Pancreas (tissue), 10 donors: Measurements from ENCODE around the gene CCDC192. TPM values are rescaled to one million over a fixed set of nuclear protein-coding genes. Genes with fewer than 3 reads are reported as not detected.

Experiments used
- ATAC-seq, 4 donors: fragments of 200-7000 bp; cut with Tn5 transposase; one replicate each; pipeline versions ENCODE4 v1.8.0 to v1.9.1; 2020; ENCODE audit warnings: mild to moderate bottlenecking in 4 of 4, moderate library complexity in 4 of 4
- DNase-seq, 6 donors: peaks; one replicate each; pipeline ENCODE4 v3.0.0-alpha.2; 2020
- FAIRE-seq: peaks from 2 replicates; lab custom pipeline; 2012; peaks lifted over from hg19 to GRCh38; lab: Jason Lieb, UNC
- H3K27ac ChIP-seq, 4 donors: fragments of 200-600 bp; sonication (generic); 1 replicate in 3 of 4; 2 replicates in 1 of 4; pipeline versions ENCODE4 v1.5.0 to v1.8.0; 2020
- H3K27me3 ChIP-seq, 4 donors: fragments of 200-600 bp; one replicate each; pipeline ENCODE4 v1.8.0; 2021
- H3K36me3 ChIP-seq, 3 donors: fragments of 200-600 bp; sonication (generic) in 1 of 3; one replicate each; pipeline versions ENCODE4 v1.5.0 to v1.8.0; 2020 to 2021
- H3K4me1 ChIP-seq, 3 donors: fragments of 200-600 bp; one replicate each; pipeline ENCODE4 v1.8.0; 2021
- H3K4me3 ChIP-seq, 4 donors: fragments of 200-600 bp; sonication (generic) in 2 of 4; one replicate each; pipeline versions ENCODE4 v1.5.0 to v1.8.0; 2020 to 2021
- H3K9me3 ChIP-seq, 4 donors: fragments of 200-600 bp; one replicate each; pipeline ENCODE4 v1.8.0; 2021
- CTCF ChIP-seq, 4 donors: fragments of 200-600 bp; sonication (generic) in 3 of 4; IDR thresholded peaks; one replicate each; pipeline versions ENCODE4 v1.5.0 to v1.8.0; 2021; ENCODE audit warnings: antibody characterized with exemption in 4 of 4
- WGBS, 2 donors: extraction: QIAGEN DNeasy Blood & Tissue Kit; methylation state at CpG; one replicate each; pipeline ENCODE4 v1.1.7; 2013; 5-methylcytosine and 5-hydroxymethylcytosine counted together
- intact Hi-C, 3 donors: fragments of 100-400 bp; cut with DNase I; formaldehyde crosslinking; loops; one replicate each; pipeline versions ENCODE4 v1.11.1 to v1.14.2; 2022
- polyA plus RNA-seq, 2 donors: library from polyadenylated mRNA; stranded (reverse); fragments of 200-250 nt; gene quantifications; one replicate each; pipeline ENCODE4 v1.2.3, GENCODE V29; 2013
- total RNA-seq, 6 donors: library from RNA; stranded (reverse); fragmentation: NEBNext Ultra II Directional in 4 of 6; extraction: Animal tissue kit (Norgen Biotek cat#: 25700) in 4 of 6; gene quantifications; one replicate each; pipeline versions ENCODE4 v1.2.1 to v1.2.4, GENCODE V29; 2021 to 2023
- donor health status: healthy with polysubstance abuse.
- donor health status: DM: no; HTN: no; CAD: no; lungs with moderate emphysema.
- donor health status: DM: no; HTN: no; CAD: no.
- donor health status: control.
- donor health status: control.
- donor health status: Bipolar disorder and iron deficiency.
- donor health status: DM: yes; HTN: yes; CAD: no.
- donor health status: DM: no; HTN: no; CAD: no.
- donor health status: DM: no; HTN: no; CAD: no.
- donor health status: DM: yes; HTN: yes; CAD: no.

The CCDC192 gene
- total and polyA plus RNA-seq, 8 donors, result not detected

- no peak for DNase-seq
- no peak for FAIRE-seq
- Histone ChIP-seq H3K4me1 (no peaks in the 10 kb centered on the region), H3K27me3 (no peaks in the 10 kb centered on the region), H3K4me3 (no peak overlapping the region), H3K36me3 (no peaks in the 10 kb centered on the region), H3K27ac (no peak overlapping the region), H3K9me3 (no peaks in the 10 kb centered on the region)
- WGBS, 2 donors, result 84 to 89% methylated on average over 2 of the region's 2 CpGs
- ATAC-seq, result no peak
- no peak for TF ChIP-seq CTCF (IDR thresholded peaks at IDR 0.05)
- intact Hi-C loops, result no loop called here
Observed at GRCh38 chr5:127824126-127824525, 120.9 kb downstream of the CCDC192 start.

- H3K27me3 ChIP-seq, result no peaks in the 10 kb centered on the region
- no peak for ATAC-seq
- 79 to 80% methylated on average over 3 of the region's 3 CpGs for WGBS, 2 donors
- intact Hi-C loops, result no loop called here
- no peak overlapping the region for H3K27ac ChIP-seq
- H3K9me3 ChIP-seq, result no peaks in the 10 kb centered on the region
- H3K36me3 ChIP-seq, result no peaks in the 10 kb centered on the region
- no peaks in the 10 kb centered on the region for H3K4me1 ChIP-seq
- H3K4me3 ChIP-seq, result no peak overlapping the region
- TF ChIP-seq CTCF (IDR thresholded peaks at IDR 0.05), result no peak
- DNase-seq, result no peak
- no peak for FAIRE-seq
Observed at GRCh38 chr5:127826011-127826410, 122.8 kb downstream of the CCDC192 start.

DNA sequence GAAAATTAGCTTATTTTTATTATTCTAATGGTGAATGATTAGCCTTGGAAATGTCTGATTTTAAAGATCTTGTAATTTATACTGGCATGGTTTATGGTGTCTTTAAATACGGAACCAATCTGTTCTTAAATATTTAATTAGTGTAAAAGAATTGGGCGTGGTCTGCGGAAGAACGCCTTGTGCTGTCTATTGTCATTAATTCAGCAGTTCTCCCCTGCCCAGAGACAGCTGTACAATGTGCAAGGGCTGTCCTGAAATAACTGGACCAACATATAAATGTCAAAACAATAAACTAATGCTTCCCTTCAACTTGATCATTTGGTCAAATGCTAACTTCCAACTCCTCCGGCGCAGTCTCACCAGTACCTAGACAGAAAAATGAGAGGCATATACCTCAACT lies 124.3 kb downstream of the CCDC192 start:
- H3K9me3 ChIP-seq, result no peaks in the 10 kb centered on the region
- no peaks in the 10 kb centered on the region for H3K27me3 ChIP-seq
- H3K4me3 ChIP-seq, result no peak overlapping the region
- FAIRE-seq, result no peak
- H3K4me1 ChIP-seq, result no peaks in the 10 kb centered on the region
- ATAC-seq, result no peak
- no peak overlapping the region for H3K27ac ChIP-seq
- WGBS, 2 donors, result 90 to 91% methylated on average over 6 of the region's 6 CpGs
- no peak for TF ChIP-seq CTCF (IDR thresholded peaks at IDR 0.05)
- no peak for DNase-seq
- no peaks in the 10 kb centered on the region for H3K36me3 ChIP-seq
- intact Hi-C loops, result no loop called here

DNA sequence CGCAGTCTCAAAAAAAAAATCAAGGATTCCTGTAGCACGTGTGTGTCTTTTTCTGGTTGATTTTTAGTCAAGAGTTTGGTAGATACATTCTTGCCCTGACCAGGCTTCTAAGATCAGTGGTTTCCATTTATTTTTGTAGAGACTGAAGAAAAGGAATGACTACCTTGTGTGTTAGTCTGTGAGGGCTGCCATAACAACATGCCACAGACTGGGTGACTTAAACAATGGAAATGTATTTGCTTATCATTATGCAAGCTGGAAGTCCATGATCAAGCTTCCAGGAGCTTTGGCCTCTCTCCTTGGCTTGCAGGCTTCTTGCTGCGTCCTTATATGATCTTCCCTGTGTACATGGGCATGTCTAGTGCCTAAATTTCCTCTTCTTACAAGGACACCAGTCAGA lies 127.0 kb downstream of the CCDC192 start:
- Histone ChIP-seq H3K9me3 (no peaks in the 10 kb centered on the region), H3K36me3 (no peaks in the 10 kb centered on the region), H3K27ac (no peak overlapping the region), H3K4me1 (no peaks in the 10 kb centered on the region), H3K27me3 (no peaks in the 10 kb centered on the region), H3K4me3 (no peak overlapping the region)
- TF ChIP-seq CTCF (IDR thresholded peaks at IDR 0.05), result no peak
- intact Hi-C loops, result no loop called here
- ATAC-seq, result no peak
- FAIRE-seq, result no peak
- 81 to 83% methylated on average over 3 of the region's 3 CpGs for WGBS, 2 donors
- DNase-seq, result no peak

DNA sequence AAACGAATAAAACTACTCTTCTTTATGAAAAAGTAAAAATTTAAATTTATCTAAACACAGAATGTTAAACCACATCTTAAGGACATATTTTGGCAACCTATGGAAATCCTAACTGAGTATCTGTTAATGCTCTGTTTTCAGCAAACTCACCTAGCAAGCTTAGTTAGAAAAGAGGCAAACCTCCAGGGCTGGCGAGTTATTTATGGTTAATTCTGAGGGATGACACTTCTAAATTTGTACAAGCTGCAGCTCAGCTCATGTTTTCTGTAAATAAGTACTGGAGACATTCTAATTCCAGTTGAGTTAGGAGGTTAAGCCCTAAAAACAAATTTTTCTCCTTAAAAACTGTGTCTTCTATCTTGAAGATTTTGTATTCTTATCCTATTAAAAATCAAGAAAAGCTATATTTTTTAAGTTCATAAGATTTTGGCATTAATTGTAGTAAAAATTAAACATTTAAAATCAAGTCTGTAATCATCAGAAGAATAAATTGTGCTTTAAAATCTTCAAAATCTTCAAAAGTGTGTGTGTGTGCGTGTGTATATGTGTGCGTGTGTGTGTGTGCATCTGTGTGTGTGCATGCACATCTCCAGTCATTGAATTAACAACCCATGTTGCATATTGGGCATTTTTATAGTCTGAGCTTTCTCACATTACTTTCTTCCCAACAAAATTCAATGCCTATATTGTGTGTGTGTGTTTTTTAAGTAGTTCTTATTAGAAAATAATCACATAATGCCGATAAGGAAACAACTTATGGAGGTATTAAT lies 127.8 kb downstream of the CCDC192 start:
- intact Hi-C loops, result no loop called here
- no peak for DNase-seq
- H3K36me3 ChIP-seq, result no peaks in the 10 kb centered on the region
- peak; percentile 39 for FAIRE-seq
- no peak for TF ChIP-seq CTCF (IDR thresholded peaks at IDR 0.05)
- H3K9me3 ChIP-seq, result no peaks in the 10 kb centered on the region
- H3K4me1 ChIP-seq, result no peaks in the 10 kb centered on the region
- H3K4me3 ChIP-seq, result no peak overlapping the region
- H3K27me3 ChIP-seq, result no peaks in the 10 kb centered on the region
- WGBS, 2 donors, result 84 to 90% methylated on average over 5 of the region's 5 CpGs
- H3K27ac ChIP-seq, result no peak overlapping the region
- ATAC-seq, result no peak
